Sigmoid colon (tissue), 7 donors: Measurements from ENCODE around the gene ABAT. TPM values are rescaled to one million over a fixed set of nuclear protein-coding genes. Genes with fewer than 3 reads are reported as not detected.

ENCODE experiments used
- DNase-seq: peaks from one replicate; pipeline ENCODE4 v3.0.0-alpha.2; 2019
- H3K27ac ChIP-seq, 4 donors: fragments of 200-600 bp; sonication (generic); one replicate each; pipeline ENCODE4 v1.5.1; 2016 to 2019; ENCODE audit warnings: mild to moderate bottlenecking in 1 of 4
- H3K27me3 ChIP-seq, 3 donors: fragments of 200-600 bp; sonication (generic); one replicate each; pipeline ENCODE4 v1.5.1; 2019; ENCODE audit warnings: mild to moderate bottlenecking in 1 of 3
- H3K36me3 ChIP-seq, 4 donors: fragments of 200-600 bp; sonication (generic); one replicate each; pipeline ENCODE4 v1.5.1; 2016 to 2019
- H3K4me1 ChIP-seq, 4 donors: fragments of 200-600 bp; sonication (generic); one replicate each; pipeline ENCODE4 v1.5.1; 2017 to 2019
- H3K4me3 ChIP-seq, 4 donors: fragments of 200-600 bp; sonication (generic); one replicate each; pipeline ENCODE4 v1.5.1; 2017 to 2019; ENCODE audit warnings: mild to moderate bottlenecking in 2 of 4, moderate library complexity in 1 of 4
- H3K9me3 ChIP-seq, 4 donors: fragments of 200-600 bp in 3 of 4; sonication (generic) in 3 of 4; one replicate each; pipeline versions ENCODE4 v1.5.1 to v1.6.1; 2013 to 2019
- CTCF ChIP-seq, 4 experiments: fragments of 450-650 bp in 3 of 4; fragments of 200-600 bp in 1 of 4; IDR thresholded peaks; one replicate each; pipeline ENCODE4 v1.5.1; 2016 to 2019; ENCODE audit warnings: antibody characterized with exemption in 4 of 4, mild to moderate bottlenecking in 3 of 4, moderate library complexity in 2 of 4
- EP300 ChIP-seq, 4 donors: sonication (generic); formaldehyde crosslinking; IDR thresholded peaks; one replicate each; pipeline ENCODE4 v1.6.1; 2017; ENCODE audit warnings: antibody characterized with exemption in 4 of 4
- POLR2A ChIP-seq, 2 donors: fragments of 450-650 bp; IDR thresholded peaks; one replicate each; pipeline ENCODE4 v1.6.1; 2016; ENCODE audit warnings: antibody characterized with exemption in 2 of 2, mild to moderate bottlenecking in 2 of 2, moderate library complexity in 2 of 2
- POLR2AphosphoS5 ChIP-seq, 4 donors: sonication (generic); formaldehyde crosslinking; IDR thresholded peaks; one replicate each; pipeline ENCODE4 v1.6.1; 2017; ENCODE audit warnings: antibody characterized with exemption in 4 of 4
- WGBS, 2 donors: extraction: QIAGEN DNeasy Blood & Tissue Kit; methylation state at CpG; one replicate each; pipeline ENCODE4 v1.1.7; 2013; 5-methylcytosine and 5-hydroxymethylcytosine counted together
- intact Hi-C: fragments of 100-400 bp; cut with DNase I; formaldehyde crosslinking; loops from one replicate; pipeline ENCODE4 v1.15.1; 2023
- polyA plus RNA-seq, 3 donors: library from polyadenylated mRNA; stranded (reverse); fragments of 200-250 nt; gene quantifications; one replicate each; pipeline ENCODE4 v1.2.3, GENCODE V29; 2013
- total RNA-seq, 4 donors: library from RNA; depleted of rRNA; stranded (reverse); fragments of >200 nt; gene quantifications; one replicate each; pipeline ENCODE4 v1.1.0, GENCODE V29; 2016
- donor health status: healthy with polysubstance abuse.
- donor health status: Bipolar disorder and iron deficiency.
- donor health status: healthy.

The ABAT gene
- total and polyA plus RNA-seq, 7 donors: 4.1 to 12.0 (median 8.2) TPM

GRCh38 chr16:8775359-8775758, 100.9 kb downstream of the ABAT start:
- H3K27ac ChIP-seq: no peak overlapping the region
- H3K9me3 ChIP-seq: no peaks in the 10 kb centered on the region
- 85 to 89% methylated on average over 1 of the region's 1 CpG for WGBS, 2 donors
- H3K4me3 ChIP-seq: no peak overlapping the region
- H3K36me3 ChIP-seq: peaks cover 0 to 60% (median 0%) of the 10 kb centered on the region in 4 donors
- H3K27me3 ChIP-seq: no peaks in the 10 kb centered on the region
- no peak for TF ChIP-seq CTCF (IDR thresholded peaks at IDR 0.05)
- TF ChIP-seq EP300 (IDR thresholded peaks at IDR 0.05): no peak
- TF ChIP-seq POLR2A (IDR thresholded peaks at IDR 0.05): no peak
- intact Hi-C loops: no loop called here
- H3K4me1 ChIP-seq: no peaks in the 10 kb centered on the region
- DNase-seq: no peak

- no peak for DNase-seq
- TF ChIP-seq POLR2AphosphoS5 (IDR thresholded peaks at IDR 0.05) (no peak), EP300 (IDR thresholded peaks at IDR 0.05) (no peak), CTCF (IDR thresholded peaks at IDR 0.05) (no peak), POLR2A (IDR thresholded peaks at IDR 0.05) (no peak)
Measured at GRCh38 chr16:8776129-8776584, 101.7 kb downstream of the ABAT start.

GRCh38 chr16:8777217-8777616, 102.8 kb downstream of the ABAT start:
- Histone ChIP-seq H3K27ac (no peak overlapping the region), H3K4me1 (no peaks in the 10 kb centered on the region), H3K4me3 (no peak overlapping the region), H3K27me3 (no peaks in the 10 kb centered on the region), H3K9me3 (no peaks in the 10 kb centered on the region), H3K36me3 (peaks cover 0 to 59% (median 0%) of the 10 kb centered on the region in 4 donors)
- WGBS, 2 donors: 95 to 96% methylated on average over 7 of the region's 7 CpGs
- intact Hi-C loops: no loop called here
- no peak for DNase-seq
- no peak for TF ChIP-seq EP300 (IDR thresholded peaks at IDR 0.05)
- no peak for TF ChIP-seq POLR2A (IDR thresholded peaks at IDR 0.05)
- no peak for TF ChIP-seq POLR2AphosphoS5 (IDR thresholded peaks at IDR 0.05)
- TF ChIP-seq CTCF (IDR thresholded peaks at IDR 0.05): no peak

More at GRCh38 chr16:8776129-8776584, 101.7 kb downstream of the ABAT start:
- Histone ChIP-seq H3K4me1 (no peaks in the 10 kb centered on the region), H3K27ac (no peak overlapping the region), H3K9me3 (no peaks in the 10 kb centered on the region), H3K36me3 (peaks cover 0 to 60% (median 0%) of the 10 kb centered on the region in 4 donors), H3K4me3 (no peak overlapping the region), H3K27me3 (no peaks in the 10 kb centered on the region)
- intact Hi-C loops: no loop called here
- 45 to 75% methylated on average over 12 of the region's 12 CpGs for WGBS, 2 donors

GRCh38 chr16:8781797-8782196, 107.4 kb downstream of the ABAT start:
- H3K9me3 ChIP-seq: no peaks in the 10 kb centered on the region
- TF ChIP-seq POLR2AphosphoS5 (IDR thresholded peaks at IDR 0.05) (no peak), EP300 (IDR thresholded peaks at IDR 0.05) (no peak), CTCF (IDR thresholded peaks at IDR 0.05) (no peak), POLR2A (IDR thresholded peaks at IDR 0.05) (no peak)
- no peak for DNase-seq
- H3K27me3 ChIP-seq: no peaks in the 10 kb centered on the region
- no peak overlapping the region for H3K27ac ChIP-seq
- 92 to 96% methylated on average over 8 of the region's 8 CpGs for WGBS, 2 donors
- intact Hi-C loops: no loop called here
- no peak overlapping the region for H3K4me3 ChIP-seq
- no peaks in the 10 kb centered on the region for H3K4me1 ChIP-seq
- peaks cover 0 to 19% (median 0%) of the 10 kb centered on the region in 4 donors for H3K36me3 ChIP-seq

- Histone ChIP-seq H3K9me3 (no peaks in the 10 kb centered on the region), H3K4me1 (no peaks in the 10 kb centered on the region), H3K36me3 (peaks cover 0 to 10% (median 0%) of the 10 kb centered on the region in 4 donors), H3K4me3 (no peak overlapping the region), H3K27ac (no peak overlapping the region), H3K27me3 (no peaks in the 10 kb centered on the region)
- intact Hi-C loops: no loop called here
- TF ChIP-seq EP300 (IDR thresholded peaks at IDR 0.05) (no peak), POLR2AphosphoS5 (IDR thresholded peaks at IDR 0.05) (no peak)
- 73 to 89% methylated on average over 6 of the region's 6 CpGs for WGBS, 2 donors
- DNase-seq: no peak
Measured at GRCh38 chr16:8782673-8783072, 108.3 kb downstream of the ABAT start.
